Left cardiac atrium (tissue), 4 donors: Measurements from ENCODE around the gene CCDC9B. TPM values are rescaled to one million over a fixed set of nuclear protein-coding genes. Genes with fewer than 3 reads are reported as not detected.

Source experiments
- ATAC-seq, 2 donors: fragments of 200-7000 bp; cut with Tn5 transposase; one replicate each; pipeline ENCODE4 v1.9.1; 2020; ENCODE audit warnings: mild to moderate bottlenecking in 2 of 2, moderate library complexity in 2 of 2
- DNase-seq: peaks from one replicate; pipeline ENCODE4 v3.0.0-alpha.2; 2020
- intact Hi-C, 2 donors: fragments of 100-400 bp; cut with DNase I; formaldehyde crosslinking; loops; one replicate each; pipeline versions ENCODE4 v1.14.1 to v1.15.1; 2022 to 2023
- total RNA-seq, 2 donors: library from RNA; stranded (reverse); fragmentation: NEBNext Ultra II Directional; extraction: Animal tissue kit (Norgen Biotek cat#: 25700); gene quantifications; one replicate each; pipeline ENCODE4 v1.2.1, GENCODE V29; 2021
- donor health status: DM: no; HTN: yes; CAD: no.
- donor health status: DM: no; HTN: yes; CAD: no; lungs with severe emphysema.
- donor health status: DM: yes; HTN: yes; CAD: no.
- donor health status: Dilated cardiomyopathy.

Gene CCDC9B
- total RNA-seq, 2 donors from 2014 or later: 72.1 to 83.8 TPM

GRCh38 chr15:40334941-40335795, 5.6 kb downstream of the CCDC9B start:
- intact Hi-C loops: no loop called here
- ATAC-seq (no peak), DNase-seq (no peak)

DNA sequence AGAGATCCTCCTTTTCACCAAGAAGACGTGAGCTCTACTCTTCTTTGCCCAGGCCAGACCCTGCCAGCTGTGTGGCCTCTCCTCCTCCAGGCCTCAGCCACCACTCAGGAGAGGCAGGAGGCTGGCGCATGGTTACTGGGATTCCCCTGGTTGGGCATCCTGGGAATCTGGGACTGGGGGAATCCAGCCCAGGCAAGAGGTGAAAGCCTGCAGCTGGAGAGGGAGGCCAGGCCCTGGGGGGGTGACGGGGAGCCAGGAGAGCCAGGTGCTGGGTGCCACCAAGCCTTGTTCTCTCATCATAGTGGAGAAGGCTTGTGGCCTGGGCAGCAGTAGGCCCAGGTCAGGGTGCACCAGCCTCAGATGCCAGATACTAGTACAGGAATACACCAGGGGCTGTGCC, 6.2 kb downstream of the CCDC9B start:
- DNase-seq: no peak
- intact Hi-C loops: no loop called here

GRCh38 chr15:40333922-40334492, 6.7 kb downstream of the CCDC9B start:
- peak; percentile 35 to 39 for ATAC-seq
- peak; percentile 81 for DNase-seq
- intact Hi-C loops: no loop called here

More for the DNA sequence above, 6.2 kb downstream of the CCDC9B start:
- ATAC-seq: no peak

GRCh38 chr15:40332113-40332781, 8.5 kb downstream of the CCDC9B start:
- DNase-seq: no peak
- no peak for ATAC-seq
- intact Hi-C loops: no loop called here

DNA sequence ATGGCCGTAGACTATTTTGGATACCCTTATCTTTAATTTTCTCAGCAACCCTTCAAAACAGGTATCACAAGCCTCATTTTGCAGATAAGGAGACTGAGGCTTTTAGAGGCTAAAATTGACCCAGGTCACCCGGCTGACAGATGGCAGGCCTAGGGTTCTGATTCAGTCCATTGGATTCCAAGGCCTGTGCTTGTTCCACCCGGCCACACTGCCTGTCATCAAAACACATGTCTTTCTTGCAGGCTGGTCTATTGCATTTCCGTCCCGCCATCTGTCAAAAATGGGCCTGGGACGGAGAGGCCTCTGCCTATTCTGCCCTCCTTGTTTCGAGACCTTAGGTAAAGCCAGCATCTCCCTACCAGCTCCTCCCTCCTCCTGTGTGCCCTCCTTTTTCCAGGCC, 9.1 kb downstream of the CCDC9B start:
- ATAC-seq (no peak), DNase-seq (no peak)
- intact Hi-C loops: no loop called here

GRCh38 chr15:40331026-40331425, 9.7 kb downstream of the CCDC9B start:
- no peak for DNase-seq
- intact Hi-C loops: no loop called here
- no peak for ATAC-seq

- ATAC-seq: peak; percentile 48 to 53
- peak; percentile 66 for DNase-seq
- intact Hi-C loops: no loop called here
These were observed 10.3 kb downstream of the CCDC9B start for GRCh38 chr15:40330368-40330836.

GRCh38 chr15:40329804-40330203, 10.9 kb downstream of the CCDC9B start:
- ATAC-seq (no peak), DNase-seq (no peak)
- intact Hi-C loops: no loop called here

DNA sequence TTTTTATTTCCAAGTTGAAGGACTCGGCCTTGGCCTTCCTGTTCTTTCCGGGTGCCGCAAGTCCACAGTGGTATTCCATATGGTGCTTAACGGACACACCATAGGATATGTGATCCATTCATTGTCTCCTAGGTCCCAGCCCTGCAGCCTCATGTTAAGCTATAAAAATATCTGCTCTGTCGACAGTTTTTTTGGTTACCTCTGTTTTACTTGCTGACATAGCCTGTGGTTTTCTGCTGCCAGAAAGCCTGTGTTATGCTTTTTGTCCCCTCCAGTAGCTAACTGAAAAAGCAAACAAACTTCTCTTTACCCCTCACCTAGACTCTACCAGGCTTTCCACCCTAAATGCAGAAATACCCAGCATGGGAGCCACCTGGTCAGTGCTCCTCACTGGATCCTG, 12.0 kb downstream of the CCDC9B start:
- DNase-seq: no peak
- no peak for ATAC-seq
- intact Hi-C loops: no loop called here

DNA sequence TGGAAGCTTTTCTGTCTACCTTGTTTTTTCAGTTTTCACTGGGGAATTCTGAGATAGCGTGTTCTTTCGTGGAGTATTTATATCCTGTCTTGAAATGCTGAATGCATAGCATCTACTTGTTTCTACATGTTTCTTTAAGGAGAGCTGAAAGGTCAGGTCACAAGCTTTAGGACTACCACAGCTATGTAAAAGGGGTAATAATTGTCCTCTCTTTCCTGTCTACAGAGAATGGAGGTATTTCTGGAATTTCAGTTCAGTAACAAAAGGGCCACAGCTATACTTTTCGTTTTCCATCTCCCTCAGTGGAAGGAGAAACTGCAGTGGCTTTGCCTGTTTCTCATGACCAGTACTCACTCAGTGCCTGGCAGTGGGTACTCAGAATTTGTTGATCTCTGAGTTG, 12.6 kb downstream of the CCDC9B start:
- intact Hi-C loops: no loop called here
- no peak for ATAC-seq
- no peak for DNase-seq

DNA sequence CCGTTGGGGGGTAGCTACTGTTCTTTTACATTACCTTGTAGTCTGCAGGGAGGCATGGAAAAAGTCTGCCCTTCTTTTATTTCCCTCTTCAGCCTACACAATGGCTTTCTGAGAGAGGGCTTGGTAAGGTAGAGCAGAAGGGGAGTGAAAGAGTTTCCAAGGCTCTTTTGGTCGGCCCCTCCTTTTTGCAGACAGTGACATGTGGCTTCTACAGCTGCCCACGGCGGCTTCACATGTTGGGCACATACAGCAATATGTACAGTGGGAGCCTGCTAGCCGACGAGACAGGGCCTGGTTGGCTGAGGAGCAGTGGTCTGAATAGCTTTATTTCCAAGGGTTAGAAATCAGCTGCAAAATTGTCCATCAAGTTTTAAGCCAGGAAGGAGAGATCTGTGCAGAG, 13.3 kb downstream of the CCDC9B start:
- DNase-seq (no peak), ATAC-seq (no peak)
- intact Hi-C loops: no loop called here

DNA sequence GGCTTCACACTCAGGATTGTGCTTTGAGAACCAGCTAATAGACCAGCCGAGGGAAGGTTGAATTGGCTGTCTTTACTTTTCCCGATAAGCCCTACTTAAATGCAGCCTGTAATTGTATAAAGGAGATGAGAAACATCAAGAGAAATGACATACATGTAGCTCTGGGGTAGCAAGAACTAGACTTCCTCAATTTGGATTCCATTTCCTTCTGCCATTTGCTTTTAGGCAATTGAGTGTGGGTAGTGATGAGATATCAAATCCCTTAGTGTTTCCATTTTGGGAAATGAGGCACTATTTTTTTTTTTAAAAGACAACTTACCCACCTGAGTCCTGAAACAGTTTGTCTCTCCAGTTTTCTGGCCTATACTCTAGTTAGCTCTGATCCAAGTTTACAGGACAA, 15.0 kb downstream of the CCDC9B start:
- ATAC-seq: no peak
- intact Hi-C loops: no loop called here
- DNase-seq: no peak

DNA sequence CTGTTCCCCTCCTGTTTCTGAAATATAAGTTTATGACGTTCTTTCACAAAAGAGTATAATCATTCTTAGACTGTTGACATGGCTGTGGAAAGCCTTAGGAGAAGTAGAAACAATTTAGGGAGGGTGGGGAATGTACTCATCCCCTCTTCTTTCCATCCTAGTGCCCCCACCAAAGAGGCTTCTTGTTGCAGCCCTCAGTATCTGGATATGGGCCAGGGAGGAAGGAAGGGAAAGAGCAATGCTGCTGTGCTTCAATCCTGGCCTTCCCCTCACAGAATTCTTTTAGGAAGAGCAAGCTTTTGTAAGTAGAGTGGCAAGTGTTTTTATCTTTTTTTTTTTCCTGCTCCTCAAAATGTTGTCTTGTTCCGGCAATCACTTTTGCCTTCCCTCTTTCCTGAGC, 15.6 kb downstream of the CCDC9B start:
- intact Hi-C loops: no loop called here
- no peak for ATAC-seq
- DNase-seq: no peak

- intact Hi-C loops: loop anchor here in 1 of 2 donors (5.0 kb wide), 1 partner anchor 98 kb away; no protein-coding TSS in a partner anchor
- DNase-seq: peak; percentile 52
- peak; percentile 2 to 6 for ATAC-seq
These were observed 16.5 kb downstream of the CCDC9B start for GRCh38 chr15:40323953-40324937.

GRCh38 chr15:40323239-40323952, 17.3 kb downstream of the CCDC9B start, which contains the start of gene INAFM2:
TSS of gene INAFM2 (plus strand) at chr15:40323692. CDS start at chr15:40324056, 364 bp downstream.
- intact Hi-C loops: loop anchor here in 1 of 2 donors (5.0 kb wide), 1 partner anchor 99 kb away; no protein-coding TSS in a partner anchor
- DNase-seq (peak; percentile 94), ATAC-seq (peak; percentile 89 to 90)

DNA sequence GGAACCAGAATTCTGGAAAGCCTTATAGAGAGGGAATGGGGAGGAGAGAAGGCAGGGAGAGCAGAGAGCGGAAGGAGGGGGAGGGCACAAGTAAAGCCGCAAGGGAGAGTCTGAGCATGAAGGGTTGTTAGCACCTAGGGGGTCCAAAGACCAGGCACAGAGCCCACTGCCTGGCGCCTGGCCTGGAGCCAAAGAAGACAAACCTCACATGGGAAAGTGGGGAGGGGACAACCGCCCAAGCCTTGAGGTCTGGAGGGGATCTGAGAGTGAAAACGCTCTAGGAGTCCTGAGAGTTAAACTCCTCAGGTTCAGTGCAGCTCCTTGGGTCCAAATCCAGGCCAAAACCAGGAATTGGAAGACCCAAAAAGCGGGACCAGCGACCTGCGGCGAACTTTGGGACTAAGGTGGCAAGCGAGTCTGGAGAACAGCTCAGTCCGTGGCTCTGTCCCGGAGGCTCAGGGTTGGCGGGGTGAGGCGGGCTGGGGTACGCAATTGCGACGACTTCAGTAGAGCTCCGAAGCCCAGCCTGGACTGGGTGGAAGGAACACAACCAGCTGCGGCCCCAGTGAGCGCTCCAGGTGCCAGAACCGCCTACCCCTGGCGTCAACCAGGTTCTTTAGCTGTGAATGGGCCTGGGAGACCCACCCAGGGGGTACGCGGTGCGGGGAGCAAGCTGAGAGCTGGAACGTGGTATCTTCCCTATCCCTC, 18.1 kb downstream of the CCDC9B start:
- DNase-seq: peak; percentile 47
- no peak for ATAC-seq

GRCh38 chr15:40320931-40321371, 19.8 kb downstream of the CCDC9B start:
- DNase-seq (no peak), ATAC-seq (peak in 1 of 2 donors; percentile 7)
- intact Hi-C loops: loop anchor here in 1 of 2 donors (5.0 kb wide), 1 partner anchor 101 kb away; no protein-coding TSS in a partner anchor

More for the DNA sequence above, 18.1 kb downstream of the CCDC9B start:
- intact Hi-C loops: loop anchor here in 1 of 2 donors (5.0 kb wide), 1 partner anchor 100 kb away; no protein-coding TSS in a partner anchor
